Measurements from ENCODE around the gene CTSD. TPM values are rescaled to one million over a fixed set of nuclear protein-coding genes. Genes with fewer than 3 reads are reported as not detected.

CTSD gene
- polyA plus RNA-seq, 4 donors = 218 to 295 (median 242) TPM

GRCh38 chr11:1782831-1783724 is 19.4 kb upstream of the CTSD start:
- DNase-seq (ENCODE audit: low read depth in 4 of 4, low spot score in 2 of 4) = no peak

- no peak for DNase-seq (ENCODE audit: low read depth in 4 of 4, low spot score in 2 of 4)
Measured at GRCh38 chr11:1782031-1782590, 18.4 kb upstream of the CTSD start.

- DNase-seq (ENCODE audit: low read depth in 4 of 4, low spot score in 2 of 4) = no peak
Measured at GRCh38 chr11:1781593-1781975, 17.9 kb upstream of the CTSD start.

GRCh38 chr11:1780700-1781592 is 17.2 kb upstream of the CTSD start:
- no peak for DNase-seq (ENCODE audit: low read depth in 4 of 4, low spot score in 2 of 4)

GRCh38 chr11:1779806-1780699 is 16.3 kb upstream of the CTSD start:
- no peak for DNase-seq (ENCODE audit: low read depth in 4 of 4, low spot score in 2 of 4)

GRCh38 chr11:1779034-1779805 is 15.5 kb upstream of the CTSD start:
- DNase-seq (ENCODE audit: low read depth in 4 of 4, low spot score in 2 of 4) = no peak

GRCh38 chr11:1778141-1778911 is 14.6 kb upstream of the CTSD start:
- DNase-seq (ENCODE audit: low read depth in 4 of 4, low spot score in 2 of 4) = no peak

- no peak for DNase-seq (ENCODE audit: low read depth in 4 of 4, low spot score in 2 of 4)
Measured at GRCh38 chr11:1777737-1778136, 14.0 kb upstream of the CTSD start.

- no peak for DNase-seq (ENCODE audit: low read depth in 4 of 4, low spot score in 2 of 4)
Measured at GRCh38 chr11:1776944-1777715, 13.4 kb upstream of the CTSD start.

GRCh38 chr11:1776331-1776851 is 12.7 kb upstream of the CTSD start:
- DNase-seq (ENCODE audit: low read depth in 4 of 4, low spot score in 2 of 4) = no peak

GRCh38 chr11:1774886-1775285 is 11.2 kb upstream of the CTSD start:
- DNase-seq (ENCODE audit: low read depth in 4 of 4, low spot score in 2 of 4) = no peak

GRCh38 chr11:1773994-1774550 is 10.3 kb upstream of the CTSD start:
- no peak for DNase-seq (ENCODE audit: low read depth in 4 of 4, low spot score in 2 of 4)

- DNase-seq (ENCODE audit: low read depth in 4 of 4, low spot score in 2 of 4) = no peak
Measured at GRCh38 chr11:1773131-1773993, 9.6 kb upstream of the CTSD start.

- no peak for DNase-seq (ENCODE audit: low read depth in 4 of 4, low spot score in 2 of 4)
Measured at GRCh38 chr11:1772270-1773130, 8.8 kb upstream of the CTSD start.

- no peak for DNase-seq (ENCODE audit: low read depth in 4 of 4, low spot score in 2 of 4)
Measured at GRCh38 chr11:1771700-1772099, 8.0 kb upstream of the CTSD start.

GRCh38 chr11:1771273-1771672 is 7.5 kb upstream of the CTSD start:
- DNase-seq (ENCODE audit: low read depth in 4 of 4, low spot score in 2 of 4) = no peak

Data from left renal cortex interstitium (tissue), 4 donors.